H1 (cell line): ENCODE data around the gene CAMK2A. TPM values are rescaled to one million over a fixed set of nuclear protein-coding genes. Genes with fewer than 3 reads are reported as not detected.

Experiments
- ATF2 ChIP-seq: IDR thresholded peaks from 2 replicates; pipeline ENCODE4 v1.6.1; 2012; ENCODE audit warnings: low read length, inconsistent platforms
- BCL11A ChIP-seq, 2 experiments: IDR thresholded peaks; one replicate each; pipeline ENCODE4 v1.6.1; 2011; ENCODE audit warnings: low read depth in 2 of 2, low read length in 2 of 2, mild to moderate bottlenecking in 2 of 2
- RFX5 ChIP-seq: IDR thresholded peaks from 2 replicates; pipeline ENCODE4 v1.6.1; 2011; ENCODE audit warnings: low read depth, low read length, improper control_type of control experiment, borderline replicate concordance
- SP4 ChIP-seq: IDR thresholded peaks from 2 replicates; pipeline ENCODE4 v1.6.1; 2012; ENCODE audit warnings: low read length, inconsistent platforms
- TAF1 ChIP-seq: IDR thresholded peaks from 2 replicates; pipeline ENCODE4 v1.6.1; 2011; ENCODE audit warnings: mild to moderate bottlenecking, low read depth, low read length
- polyA plus RNA-seq, 7 experiments: library from polyadenylated mRNA; depleted of rRNA in 3 of 7; stranded (reverse) in 5 of 7; unstranded in 2 of 7; fragments of >200 nt in 5 of 7; fragments of 200-250 nt in 2 of 7; gene quantifications; 1 replicate in 5 of 7; 2 replicates in 1 of 7; 4 replicates in 1 of 7; pipeline versions ENCODE4 v1.2.1 to v1.2.3, GENCODE V29; 2011 to 2013; ENCODE audit warnings: missing spikeins in 2 of 7, mixed read lengths in 2 of 7
- total RNA-seq: library from RNA; stranded (reverse); fragmentation: NEBNext Ultra II Directional; extraction: Animal tissue kit (Norgen Biotek cat#: 25700); gene quantifications from 2 replicates; pipeline ENCODE4 v1.2.1, GENCODE V29; 2021

Gene CAMK2A
- total and polyA plus RNA-seq, 2 of the 8 experiments (the other 6 are each of a cell fraction or from before 2014, with no cell fraction given): 0.20 to 0.28 TPM

DNA sequence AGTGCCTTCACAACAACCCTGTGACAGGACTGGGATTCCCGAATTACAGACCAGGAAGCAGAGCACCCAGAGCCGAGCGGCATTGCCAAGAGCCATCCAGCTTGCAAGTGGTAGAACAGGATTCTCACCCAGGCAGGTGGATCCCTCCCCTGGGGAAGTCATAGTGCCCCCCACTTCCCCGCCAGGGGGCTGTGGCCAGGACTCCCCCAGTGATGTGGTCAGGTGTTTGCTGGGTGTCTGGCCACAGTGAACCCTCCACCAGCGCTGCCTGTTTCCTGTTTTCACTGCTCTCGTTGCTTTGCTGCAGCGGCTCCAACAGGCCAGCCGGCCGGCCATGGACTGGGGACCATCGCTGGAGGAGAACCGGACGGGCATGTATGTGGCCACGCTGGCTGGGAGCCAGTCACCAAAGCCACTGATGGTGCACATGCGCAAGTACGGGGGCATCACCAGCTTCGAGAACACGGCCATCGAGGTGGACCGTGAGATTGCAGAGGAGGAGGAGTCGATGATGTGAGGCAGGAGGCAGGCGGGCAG is 80.4 kb downstream of the CAMK2A start (continued):
- TF ChIP-seq ATF2 (no peak), SP4 (no peak), BCL11A (IDR thresholded peaks at IDR 0.05; ENCODE audit: low read depth in 2 of 2, low read length in 2 of 2) (no peak), TAF1 (no peak), RFX5 (no peak)
